ENCODE measurements around the gene THTPA. TPM values are rescaled to one million over a fixed set of nuclear protein-coding genes. Genes with fewer than 3 reads are reported as not detected.

THTPA gene
- total RNA-seq, 1 experiment from 2014 or later = 18.3 TPM

DNA sequence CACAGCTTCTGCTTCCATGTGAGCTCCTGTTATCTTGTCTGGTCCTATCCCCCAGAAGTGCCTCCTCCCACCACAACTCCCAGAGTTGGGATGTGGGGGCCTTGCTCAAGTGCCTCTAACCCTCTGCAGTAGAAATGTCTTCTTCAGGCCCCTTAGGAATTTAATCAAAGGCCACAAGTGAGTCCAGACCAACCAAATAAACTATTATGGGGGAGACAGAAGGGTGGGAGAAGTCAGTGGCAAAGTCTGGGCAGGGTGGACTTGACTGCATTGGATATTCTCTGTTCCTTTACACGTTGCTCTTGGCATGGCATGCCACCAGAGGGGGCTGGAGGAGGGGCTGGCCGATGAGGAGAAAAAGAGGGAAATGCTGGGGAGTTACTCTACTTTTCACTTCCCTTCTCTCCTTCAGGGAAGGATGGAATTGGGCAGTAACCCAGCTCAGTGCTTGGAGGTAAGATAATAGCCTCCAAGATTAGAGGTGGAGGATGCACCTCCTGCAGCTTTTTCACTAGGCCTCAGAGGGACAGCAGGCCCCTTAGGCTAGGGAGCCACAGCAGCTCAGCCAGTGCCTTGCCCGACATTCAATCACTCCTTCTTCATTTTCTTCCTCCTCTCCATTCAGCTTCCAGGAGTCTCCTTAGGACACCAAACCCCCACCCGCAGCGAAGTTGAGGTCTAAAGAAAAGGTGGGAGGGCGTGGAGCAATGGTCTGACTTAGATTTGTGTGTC lies 12.7 kb downstream of the THTPA start:
- DNase-seq = peak; percentile 67
- H3K27ac Mint-ChIP-seq (ENCODE audit: unreplicated experiment) = no peak overlapping the region
- no TSS peak for BruUV-seq (replicated peaks)
- CTCF ChIA-PET = interaction anchor here (0.9 to 1.0 kb wide), 2 partner anchors 90 to 342 kb away, joined by 3 read pairs; no protein-coding TSS in a partner anchor
- peaks cover 22% of the 10 kb centered on the region for H3K27me3 Mint-ChIP-seq (ENCODE audit: unreplicated experiment)
- peaks cover 35% of the 10 kb centered on the region for H3K36me3 Mint-ChIP-seq (ENCODE audit: insufficient read depth, unreplicated experiment)
- intact Hi-C loops (cut with micrococcal nuclease; ENCODE audit: unreplicated experiment) = no loop called here
- H3K4me1 Mint-ChIP-seq (ENCODE audit: low read depth, unreplicated experiment) = peaks cover 34% of the 10 kb centered on the region
- TF ChIP-seq, protein P1, sequence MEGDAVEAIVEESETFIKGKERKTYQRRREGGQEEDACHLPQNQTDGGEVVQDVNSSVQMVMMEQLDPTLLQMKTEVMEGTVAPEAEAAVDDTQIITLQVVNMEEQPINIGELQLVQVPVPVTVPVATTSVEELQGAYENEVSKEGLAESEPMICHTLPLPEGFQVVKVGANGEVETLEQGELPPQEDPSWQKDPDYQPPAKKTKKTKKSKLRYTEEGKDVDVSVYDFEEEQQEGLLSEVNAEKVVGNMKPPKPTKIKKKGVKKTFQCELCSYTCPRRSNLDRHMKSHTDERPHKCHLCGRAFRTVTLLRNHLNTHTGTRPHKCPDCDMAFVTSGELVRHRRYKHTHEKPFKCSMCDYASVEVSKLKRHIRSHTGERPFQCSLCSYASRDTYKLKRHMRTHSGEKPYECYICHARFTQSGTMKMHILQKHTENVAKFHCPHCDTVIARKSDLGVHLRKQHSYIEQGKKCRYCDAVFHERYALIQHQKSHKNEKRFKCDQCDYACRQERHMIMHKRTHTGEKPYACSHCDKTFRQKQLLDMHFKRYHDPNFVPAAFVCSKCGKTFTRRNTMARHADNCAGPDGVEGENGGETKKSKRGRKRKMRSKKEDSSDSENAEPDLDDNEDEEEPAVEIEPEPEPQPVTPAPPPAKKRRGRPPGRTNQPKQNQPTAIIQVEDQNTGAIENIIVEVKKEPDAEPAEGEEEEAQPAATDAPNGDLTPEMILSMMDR (IDR thresholded peaks at IDR 0.05; ENCODE audit: unreplicated experiment) = no peak
- H3K9me3 Mint-ChIP-seq (ENCODE audit: low read depth, unreplicated experiment) = no peaks in the 10 kb centered on the region
- peak overlapping the region; percentile 94 for H3K4me3 Mint-ChIP-seq (ENCODE audit: low read depth, unreplicated experiment)

DNA sequence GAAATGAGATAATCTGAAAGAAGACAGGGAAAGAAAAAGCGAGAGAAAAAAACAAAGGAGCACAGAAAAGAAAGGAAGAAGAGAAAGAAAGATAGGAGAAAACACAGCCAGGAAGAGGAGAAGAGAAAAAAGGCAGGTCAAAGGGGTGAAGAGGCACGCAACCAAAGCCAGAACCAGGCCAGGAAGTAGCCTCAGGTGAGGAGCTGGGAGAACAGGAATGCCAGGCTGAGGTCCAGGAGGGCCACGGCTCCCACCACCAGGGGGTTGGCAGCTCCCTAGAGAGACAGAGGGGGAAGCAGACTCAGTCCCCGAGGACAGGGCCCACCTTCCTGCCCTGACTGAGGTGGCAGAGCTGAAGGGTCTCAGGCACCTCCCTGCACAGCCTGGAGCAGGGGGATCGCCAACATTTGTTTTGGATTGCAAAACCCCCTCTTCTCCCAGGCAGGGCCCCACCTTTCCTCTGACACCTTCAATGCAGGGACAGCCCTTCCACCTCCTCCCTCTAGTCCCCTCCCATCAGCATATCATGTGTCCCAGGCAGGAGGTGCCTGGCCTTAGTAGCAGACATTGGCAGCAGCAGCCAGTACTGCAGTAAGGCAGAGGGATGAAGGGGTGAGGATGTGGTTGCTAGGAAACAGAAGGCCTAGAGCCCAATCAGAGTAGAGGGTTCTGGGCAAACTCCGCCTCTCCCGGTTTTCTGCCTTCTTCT lies 13.5 kb downstream of the THTPA start:
- Mint-ChIP-seq H3K27me3 (ENCODE audit: unreplicated experiment) (peaks cover 22% of the 10 kb centered on the region), H3K4me3 (ENCODE audit: low read depth, unreplicated experiment) (no peak overlapping the region), H3K27ac (ENCODE audit: unreplicated experiment) (no peak overlapping the region), H3K36me3 (ENCODE audit: insufficient read depth, unreplicated experiment) (peaks cover 31% of the 10 kb centered on the region), H3K4me1 (ENCODE audit: low read depth, unreplicated experiment) (peaks cover 34% of the 10 kb centered on the region), H3K9me3 (ENCODE audit: low read depth, unreplicated experiment) (no peaks in the 10 kb centered on the region)
- BruUV-seq (replicated peaks) = no TSS peak
- peak; percentile 42 for DNase-seq
- CTCF ChIA-PET = interaction anchor here (0.9 to 1.0 kb wide), 2 partner anchors 91 to 341 kb away, joined by 3 read pairs; no protein-coding TSS in a partner anchor
- intact Hi-C loops (cut with micrococcal nuclease; ENCODE audit: unreplicated experiment) = no loop called here
- TF ChIP-seq, protein P1 (IDR thresholded peaks at IDR 0.05; ENCODE audit: unreplicated experiment) = no peak

DNA sequence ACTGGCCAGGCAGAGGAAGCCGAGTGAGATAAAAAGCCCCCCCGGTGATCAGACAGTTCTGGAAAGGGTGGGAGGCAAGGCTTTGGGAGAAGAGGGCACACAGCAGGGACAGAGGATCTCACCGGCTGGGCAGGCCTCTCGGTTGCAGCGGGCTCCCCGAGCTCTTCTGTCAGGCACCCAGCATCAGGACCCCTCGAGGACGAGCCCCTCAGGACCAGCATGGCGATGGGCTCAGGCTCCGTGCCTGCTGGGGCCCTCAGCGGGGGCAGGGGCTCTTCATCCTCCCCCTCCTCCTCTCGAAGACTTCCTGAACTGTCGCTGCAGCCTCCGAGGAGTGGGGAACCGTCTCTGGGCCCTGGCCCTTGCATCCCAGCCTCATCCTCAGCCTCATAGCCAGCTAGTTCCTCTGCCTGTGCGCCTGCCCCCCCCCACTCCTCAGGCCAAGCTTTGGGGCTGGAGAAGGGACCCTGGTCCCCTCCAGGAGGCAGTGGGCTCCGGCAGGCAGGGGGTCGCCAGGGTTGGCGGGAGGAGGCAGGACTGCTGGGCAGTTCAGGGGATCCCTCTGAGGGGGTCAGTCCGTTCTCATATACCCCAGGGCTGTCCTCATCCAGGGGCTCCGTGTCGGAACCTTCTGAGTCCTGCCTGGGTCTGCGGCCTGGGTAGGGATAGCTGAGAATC lies 14.9 kb downstream of the THTPA start:
- Mint-ChIP-seq H3K4me3 (ENCODE audit: low read depth, unreplicated experiment) (no peak overlapping the region), H3K9me3 (ENCODE audit: low read depth, unreplicated experiment) (no peaks in the 10 kb centered on the region), H3K4me1 (ENCODE audit: low read depth, unreplicated experiment) (peaks cover 34% of the 10 kb centered on the region), H3K36me3 (ENCODE audit: insufficient read depth, unreplicated experiment) (peaks cover 22% of the 10 kb centered on the region), H3K27ac (ENCODE audit: unreplicated experiment) (no peak overlapping the region), H3K27me3 (ENCODE audit: unreplicated experiment) (peaks cover 24% of the 10 kb centered on the region)
- no peak for DNase-seq
- BruUV-seq (replicated peaks) = no TSS peak
- intact Hi-C loops (cut with micrococcal nuclease; ENCODE audit: unreplicated experiment) = no loop called here
- CTCF ChIA-PET = no interaction called here
- TF ChIP-seq, protein P1 (IDR thresholded peaks at IDR 0.05; ENCODE audit: unreplicated experiment) = no peak

DNA sequence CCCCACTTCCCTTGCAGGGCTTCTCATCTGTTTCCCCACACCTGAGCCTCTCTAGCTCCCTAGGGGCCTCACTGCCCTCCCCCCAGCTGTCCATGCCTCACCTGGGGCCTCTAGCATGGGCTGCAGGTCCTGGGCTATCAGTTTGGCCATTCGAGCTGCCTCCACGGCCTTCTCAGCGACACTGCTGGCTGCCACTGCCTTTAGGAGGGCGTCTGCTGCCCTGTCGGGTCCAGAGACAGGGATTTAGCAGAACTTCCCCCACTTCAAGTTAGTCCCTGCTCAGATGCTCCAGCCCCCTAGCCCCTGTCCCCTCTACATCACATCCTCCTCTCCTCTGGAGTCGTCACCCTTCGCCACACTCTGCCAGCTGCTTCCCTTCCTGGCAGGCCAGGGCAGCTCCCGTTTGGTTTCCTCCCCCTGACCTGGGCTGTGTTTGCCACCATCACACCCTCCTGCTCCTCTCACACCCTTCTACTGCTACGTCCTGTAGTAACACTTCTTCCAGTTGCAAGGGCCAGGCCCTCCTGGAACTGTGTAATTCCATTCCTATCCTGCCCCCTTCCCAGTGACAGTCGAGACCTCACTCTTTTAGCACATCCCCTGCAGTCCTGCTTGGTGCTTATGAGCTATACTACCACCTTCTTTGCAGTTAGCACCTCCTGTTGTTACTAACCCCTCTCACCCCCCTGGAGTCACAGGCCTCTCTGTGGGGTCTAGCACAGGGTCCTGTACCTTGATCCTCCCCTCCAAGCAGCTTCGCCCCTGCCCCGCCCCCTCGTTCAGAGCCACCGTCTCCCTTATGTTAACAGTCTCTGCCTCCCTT lies 15.8 kb downstream of the THTPA start:
- H3K36me3 Mint-ChIP-seq (ENCODE audit: insufficient read depth, unreplicated experiment) = peaks cover 17% of the 10 kb centered on the region
- BruUV-seq (replicated peaks) = no TSS peak
- H3K4me1 Mint-ChIP-seq (ENCODE audit: low read depth, unreplicated experiment) = peaks cover 27% of the 10 kb centered on the region
- no peaks in the 10 kb centered on the region for H3K9me3 Mint-ChIP-seq (ENCODE audit: low read depth, unreplicated experiment)
- H3K27ac Mint-ChIP-seq (ENCODE audit: unreplicated experiment) = peak overlapping the region; percentile 68
- CTCF ChIA-PET = interaction anchor here (0.6 kb wide), 1 partner anchor 74 kb away, joined by 3 read pairs; no protein-coding TSS in a partner anchor
- no peak overlapping the region for H3K4me3 Mint-ChIP-seq (ENCODE audit: low read depth, unreplicated experiment)
- peaks cover 34% of the 10 kb centered on the region for H3K27me3 Mint-ChIP-seq (ENCODE audit: unreplicated experiment)
- intact Hi-C loops (cut with micrococcal nuclease; ENCODE audit: unreplicated experiment) = no loop called here
- DNase-seq = no peak
- TF ChIP-seq, protein P1 (IDR thresholded peaks at IDR 0.05; ENCODE audit: unreplicated experiment) = no peak
